Measurements from ENCODE around the gene ATRN. TPM values are rescaled to one million over a fixed set of nuclear protein-coding genes. Genes with fewer than 3 reads are reported as not detected.
"Not testable (repeated sequence)": the region's sequence is repeated elsewhere in the genome, so short reads cannot be mapped to it uniquely, and the experiment has no call there.

ATRN gene
- total and polyA plus RNA-seq, 2 experiments from 2014 or later = 2.2 to 18.3 TPM

- TF ChIP-seq REST (IDR thresholded peaks at IDR 0.05; ENCODE audit: unreplicated experiment) (no peak), CREB1 (CRISPR knock-in tag; IDR thresholded peaks at IDR 0.05; ENCODE audit: low read depth) (no peak), NANOG (IDR thresholded peaks at IDR 0.05; ENCODE audit: borderline replicate concordance) (no peak)
Observed at GRCh38 chr20:3515379-3516170, 44.8 kb downstream of the ATRN start (continued).

- Histone ChIP-seq H3K4me1 (ENCODE audit: insufficient read depth) (no peaks in the 10 kb centered on the region), H3K9me2 (ENCODE audit: insufficient read depth) (no peaks in the 10 kb centered on the region), H3K36me3 (ENCODE audit: insufficient read depth) (no peaks in the 10 kb centered on the region), H2AFZ (no peak overlapping the region), H4K20me1 (replicated peaks; ENCODE audit: insufficient read depth) (no peaks in the 10 kb centered on the region; the same call in 1 of the 2 replicates), H3K4me3 (no peak overlapping the region), H3K27ac (ENCODE audit: low read depth) (no peak overlapping the region), H3K79me2 (replicated peaks; ENCODE audit: insufficient read depth) (no peaks in the 10 kb centered on the region), H3F3A (replicated peaks; ENCODE audit: low read depth) (no peaks in the 10 kb centered on the region), H3K27me3 (ENCODE audit: insufficient read depth) (no peaks in the 10 kb centered on the region), H3K4me2 (no peak overlapping the region)
- no peak overlapping the region for H3K27ac Mint-ChIP-seq
- no peak for TF ChIP-seq STAT1 (IDR thresholded peaks at IDR 0.05; ENCODE audit: unreplicated experiment)
- TF ChIP-seq CREB1 (CRISPR knock-in tag; IDR thresholded peaks at IDR 0.05; ENCODE audit: low read depth) = no peak
- TF ChIP-seq REST (IDR thresholded peaks at IDR 0.05; ENCODE audit: unreplicated experiment) = no peak
- no peak for TF ChIP-seq NANOG (IDR thresholded peaks at IDR 0.05; ENCODE audit: borderline replicate concordance)
- H3K36me3 Mint-ChIP-seq (ENCODE audit: low read depth) = peaks cover 20% of the 10 kb centered on the region; the same call in 2 of the 3 replicates
- no peaks in the 10 kb centered on the region for H3K27me3 Mint-ChIP-seq (ENCODE audit: insufficient read depth, low read depth, poor library complexity)
- peaks cover 33% of the 10 kb centered on the region for H3K9me3 Mint-ChIP-seq
- ATAC-seq (no peak), DNase-seq (ENCODE audit: low spot score) (no peak)
- H3K4me1 Mint-ChIP-seq = no peaks in the 10 kb centered on the region; the same call in 2 of the 3 replicates
- no peak overlapping the region for H3K4me3 Mint-ChIP-seq
Observed at GRCh38 chr20:3521852-3522740, 51.3 kb downstream of the ATRN start.

GRCh38 chr20:3524696-3525095, 53.9 kb downstream of the ATRN start:
- ATAC-seq; H3K4me3 ChIP-seq; H3K4me3 Mint-ChIP-seq; H3K36me3 ChIP-seq (ENCODE audit: insufficient read depth); H3K9me2 ChIP-seq (ENCODE audit: insufficient read depth); H3K4me1 Mint-ChIP-seq; H3K4me2 ChIP-seq; H2AFZ ChIP-seq; H3K79me2 ChIP-seq (replicated peaks; ENCODE audit: insufficient read depth); H3F3A ChIP-seq (replicated peaks; ENCODE audit: low read depth); DNase-seq (ENCODE audit: low spot score); H3K27me3 Mint-ChIP-seq (ENCODE audit: insufficient read depth, low read depth, poor library complexity); H3K27ac Mint-ChIP-seq; H3K27me3 ChIP-seq (ENCODE audit: insufficient read depth); H3K4me1 ChIP-seq (ENCODE audit: insufficient read depth); H3K27ac ChIP-seq (ENCODE audit: low read depth); H4K20me1 ChIP-seq (replicated peaks; ENCODE audit: insufficient read depth): not testable (repeated sequence)
- peaks cover 33% of the 10 kb centered on the region for H3K9me3 Mint-ChIP-seq
- H3K36me3 Mint-ChIP-seq (ENCODE audit: low read depth) = peaks cover 20% of the 10 kb centered on the region; the same call in 2 of the 3 replicates
